ENCODE data around the gene CD47.

The CD47 gene

GRCh38 chr3:108013141-108014055 lies 77.4 kb downstream of the CD47 start:
- DNase-seq (ENCODE audit: low read depth) = no peak

- DNase-seq (ENCODE audit: low read depth) = no peak
Observed at GRCh38 chr3:108012304-108012703, 78.5 kb downstream of the CD47 start.

DNA sequence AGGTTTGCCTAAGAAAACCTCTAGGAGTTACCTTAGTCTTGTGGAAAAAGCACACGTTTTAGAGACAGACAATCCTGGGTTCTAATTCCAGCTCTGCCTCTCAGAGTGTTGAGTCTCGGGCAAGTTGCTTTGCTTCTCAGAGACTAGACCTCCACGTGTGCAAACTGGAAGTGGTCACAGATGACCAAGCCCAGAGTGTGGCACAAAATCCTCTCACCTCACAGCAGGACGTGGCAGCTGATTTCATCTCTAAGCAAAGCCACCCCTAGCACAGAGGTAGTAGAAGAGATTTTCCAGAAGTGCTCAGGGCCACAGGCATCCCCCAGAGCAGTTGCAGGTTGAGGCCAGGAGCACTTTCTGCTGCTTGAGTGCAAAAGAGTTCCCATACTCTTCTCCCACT lies 79.2 kb downstream of the CD47 start:
- no peak for DNase-seq (ENCODE audit: low read depth)

DNA sequence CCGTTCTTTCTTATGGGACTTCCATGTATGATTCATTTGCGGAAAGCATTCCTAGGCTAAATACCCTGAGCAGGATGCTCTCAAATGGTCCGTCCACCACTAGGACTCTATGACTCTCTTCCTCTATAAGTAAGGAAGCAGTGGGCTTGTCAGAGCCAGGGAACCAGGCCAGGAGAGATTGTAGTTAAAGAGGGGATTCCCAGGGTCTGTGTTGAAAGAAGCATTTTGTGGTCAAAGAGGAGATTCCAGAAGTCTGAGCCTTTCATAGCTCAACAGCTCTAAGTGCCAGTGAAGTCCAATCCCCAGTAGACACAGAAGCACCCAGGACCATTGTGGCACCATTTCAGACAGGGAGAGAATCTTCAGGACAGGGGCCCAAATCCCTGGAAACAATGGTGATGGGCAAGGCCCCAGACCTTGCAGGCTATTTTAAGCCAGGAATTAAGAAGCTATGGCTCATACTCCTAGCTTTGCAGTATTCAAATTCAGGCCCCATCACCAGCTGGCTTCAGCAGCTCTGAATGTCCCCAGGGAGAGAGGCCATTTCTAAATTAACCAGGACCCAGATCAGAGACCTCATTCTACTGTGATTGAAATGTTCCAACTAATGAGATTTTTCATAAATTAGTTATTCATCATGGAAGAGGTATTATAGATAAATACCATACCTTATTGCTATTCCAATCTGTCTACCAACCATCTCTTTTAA lies 81.7 kb downstream of the CD47 start:
- no peak for DNase-seq (ENCODE audit: low read depth)

DNA sequence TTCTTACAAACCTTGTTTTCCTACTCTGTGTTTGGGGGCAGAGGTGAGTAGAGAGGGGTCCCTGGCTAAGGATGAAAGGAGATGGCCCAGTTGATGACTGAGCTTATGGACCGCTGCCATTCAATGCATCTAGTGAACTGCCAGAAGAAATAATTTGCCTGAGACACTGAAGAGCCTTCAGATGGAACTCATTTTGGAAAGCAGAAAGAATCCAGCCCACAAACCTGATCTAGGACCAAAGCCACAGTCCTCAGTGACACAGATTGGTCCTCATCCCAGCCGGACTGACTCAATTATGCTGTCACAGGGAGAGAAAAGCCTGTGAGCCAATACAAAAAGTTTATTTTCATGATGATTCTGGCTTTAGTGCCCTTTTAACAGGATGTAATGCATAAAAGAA lies 82.7 kb downstream of the CD47 start:
- DNase-seq (ENCODE audit: low read depth) = no peak

DNA sequence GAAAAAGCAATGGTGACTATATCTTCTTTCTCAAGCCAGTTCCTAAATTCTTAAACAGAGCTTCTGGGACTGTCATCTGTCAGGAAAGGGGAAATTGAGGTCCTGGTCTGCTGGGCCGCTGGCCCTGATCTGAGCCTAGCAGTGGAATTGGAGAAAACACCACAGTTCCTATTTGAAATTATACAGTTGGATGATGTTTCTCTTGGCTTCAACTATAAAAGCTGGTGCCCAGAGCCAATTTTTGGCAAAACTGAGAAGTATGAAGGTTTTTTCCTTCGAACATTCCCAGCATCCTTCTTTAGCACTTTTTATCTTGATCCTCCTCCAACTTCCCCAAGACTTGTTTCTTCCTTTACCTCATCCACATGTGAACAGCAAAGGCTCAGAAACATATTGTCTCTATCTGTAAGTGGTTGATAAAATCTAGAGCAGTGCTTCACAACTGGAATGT lies 83.9 kb downstream of the CD47 start:
- no peak for DNase-seq (ENCODE audit: low read depth)

- no peak for DNase-seq (ENCODE audit: low read depth)
Observed at GRCh38 chr3:108006077-108006771, 84.6 kb downstream of the CD47 start.

DNA sequence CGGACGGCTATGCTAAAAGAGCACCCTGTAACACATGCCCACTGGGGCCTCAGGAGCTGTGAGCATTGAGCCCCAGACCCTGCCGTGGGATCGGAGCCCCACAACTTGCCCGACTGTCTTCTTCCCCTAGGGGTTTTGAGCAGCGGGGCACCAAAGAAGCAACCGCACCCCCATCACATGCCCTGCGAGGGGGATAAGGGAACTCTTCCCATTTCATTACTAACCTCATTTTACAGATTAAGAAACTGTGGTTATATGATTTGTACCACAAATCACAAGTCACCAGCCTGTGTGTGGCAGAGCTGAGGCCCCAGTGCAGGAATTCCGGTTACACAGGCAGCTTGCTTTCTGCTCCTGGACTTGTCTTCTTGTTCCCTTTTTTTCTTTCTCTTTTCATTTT lies 86.2 kb downstream of the CD47 start:
- no peak for DNase-seq (ENCODE audit: low read depth)

DNA sequence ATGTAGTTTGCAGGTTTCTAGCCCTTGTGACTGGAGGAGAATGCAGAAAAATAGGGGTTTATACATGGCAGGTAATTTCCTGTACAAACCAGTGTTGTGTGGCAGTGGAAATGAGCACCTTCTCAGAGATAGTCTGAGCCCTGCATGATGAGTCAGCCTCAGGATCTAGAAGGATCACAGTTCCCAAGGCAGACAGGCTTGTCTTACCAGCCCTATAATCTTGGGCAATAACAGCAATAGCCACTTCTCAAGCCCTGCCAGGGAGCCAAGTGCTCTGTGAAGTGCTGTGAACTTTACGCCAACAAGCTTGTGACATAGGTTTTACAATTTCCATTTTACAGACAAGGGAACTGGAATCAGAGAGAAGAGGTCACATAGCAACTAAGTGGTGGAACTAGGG lies 89.4 kb downstream of the CD47 start:
- no peak for DNase-seq (ENCODE audit: low read depth)

DNA sequence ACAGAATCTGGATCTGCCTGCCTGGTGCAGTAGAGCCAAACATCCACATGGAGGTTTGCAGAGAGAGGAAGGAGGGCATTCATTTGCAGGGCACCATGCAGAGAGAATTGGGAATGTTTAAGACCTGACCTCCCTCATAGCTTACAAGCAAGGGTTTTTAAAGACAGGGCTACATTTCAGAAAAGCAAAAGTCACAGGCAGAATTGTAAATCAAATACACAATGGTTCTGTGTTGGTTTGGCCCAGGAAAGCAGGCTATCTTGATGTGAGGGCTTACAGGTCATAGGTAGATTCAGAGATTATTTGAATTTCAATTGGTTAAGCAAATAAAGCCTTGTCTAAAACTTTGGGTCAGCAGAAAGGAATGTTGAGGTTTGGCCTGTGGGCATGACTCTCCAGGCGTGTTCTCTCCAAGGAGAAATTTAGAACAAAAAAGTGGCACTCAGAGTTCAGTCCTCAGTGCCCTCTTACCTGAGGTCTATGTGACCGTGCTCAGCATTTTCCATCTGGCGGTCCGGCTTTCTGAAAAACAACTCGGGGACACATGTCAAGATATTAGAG lies 91.5 kb downstream of the CD47 start:
- DNase-seq (ENCODE audit: low read depth) = no peak

DNA sequence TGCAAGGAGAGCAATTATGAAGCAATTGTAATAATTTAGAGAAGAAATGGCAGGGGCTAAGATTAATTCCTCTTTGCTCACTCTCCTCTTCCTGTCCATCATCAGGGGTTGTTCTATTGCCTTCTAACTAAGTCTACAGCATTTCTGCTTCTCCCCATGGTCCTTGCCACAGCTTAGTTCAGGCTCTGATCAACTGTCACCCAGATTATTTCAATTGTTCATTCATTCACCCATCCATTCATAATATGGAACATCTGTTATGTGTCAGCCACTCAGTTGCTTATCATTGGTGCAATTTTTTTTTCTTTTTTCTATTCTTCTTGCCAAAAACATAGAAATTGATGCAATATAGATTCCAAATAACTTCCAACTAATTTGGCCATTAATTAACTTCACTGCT lies 93.2 kb downstream of the CD47 start:
- no peak for DNase-seq (ENCODE audit: low read depth)

DNA sequence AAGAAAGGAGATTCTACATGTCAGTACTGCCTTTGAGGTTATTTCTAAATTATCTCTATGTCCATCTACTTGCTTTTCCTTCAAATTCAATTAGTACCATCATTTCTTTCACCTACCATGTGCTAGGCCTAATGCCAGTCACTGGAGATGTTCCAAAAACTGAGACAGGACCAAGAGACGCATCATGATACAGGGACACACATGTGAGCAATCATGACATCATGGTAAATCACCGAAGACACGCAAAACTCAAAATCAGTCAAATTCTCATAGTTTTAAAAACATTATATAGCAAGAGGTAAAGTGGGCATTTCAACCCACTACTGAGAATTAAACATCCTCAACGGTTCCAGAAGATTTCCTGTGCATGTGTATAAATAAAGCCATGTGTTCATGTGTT lies 95.0 kb downstream of the CD47 start:
- no peak for DNase-seq (ENCODE audit: low read depth)

DNA sequence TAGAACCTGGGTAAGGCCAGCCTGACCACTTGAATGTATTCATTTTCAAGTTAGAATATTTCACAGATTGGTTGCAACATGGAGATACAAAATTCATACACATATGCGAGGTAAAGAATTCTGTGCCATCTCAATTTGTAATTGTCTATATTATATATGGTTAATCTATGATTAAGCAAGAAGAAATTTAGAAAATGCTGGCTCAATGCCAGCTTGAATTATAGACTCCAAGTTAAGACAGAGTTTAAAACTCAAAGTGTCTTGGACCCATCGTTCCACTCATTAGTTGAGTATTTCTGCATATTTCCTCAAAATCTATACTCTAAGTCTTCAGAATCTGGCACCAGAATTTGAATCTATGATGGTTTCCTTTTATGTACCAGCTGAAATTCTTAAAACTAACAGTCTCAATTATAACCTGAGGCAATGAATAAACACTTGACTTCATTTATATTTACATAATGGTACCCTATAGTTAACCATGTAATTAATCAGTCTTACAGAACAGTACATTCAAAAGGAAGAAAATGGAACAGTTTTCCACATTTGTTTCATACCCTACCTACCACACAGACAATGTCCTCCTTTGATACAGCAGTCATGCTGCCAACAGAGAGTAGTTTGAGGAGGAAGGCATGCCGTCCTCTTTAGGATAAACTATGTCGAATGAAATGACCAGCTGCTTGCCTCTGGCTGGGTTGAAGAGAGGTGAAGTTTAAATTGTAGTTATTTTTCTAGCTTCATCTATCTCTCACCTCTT lies 95.7 kb downstream of the CD47 start:
- no peak for DNase-seq (ENCODE audit: low read depth)

DNA sequence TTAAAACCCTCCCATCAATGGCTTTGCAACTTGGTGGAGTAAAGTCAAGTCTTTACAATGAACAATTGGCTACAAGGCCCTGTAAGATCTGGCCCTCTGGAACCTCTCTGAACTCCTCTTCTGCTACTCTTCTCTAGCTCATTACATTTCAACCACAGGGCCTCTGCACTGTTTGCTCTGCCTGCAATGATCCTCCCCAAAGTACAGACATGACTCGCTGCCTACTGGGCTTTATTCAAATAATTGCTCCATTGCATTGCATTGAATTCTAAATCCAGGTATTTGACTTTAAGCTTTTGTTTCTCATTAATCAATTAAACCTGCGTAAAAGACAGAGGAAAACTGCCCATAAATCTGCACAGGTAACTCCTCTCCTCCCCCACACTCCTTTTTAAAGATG lies 96.7 kb downstream of the CD47 start:
- no peak for DNase-seq (ENCODE audit: low read depth)

DNA sequence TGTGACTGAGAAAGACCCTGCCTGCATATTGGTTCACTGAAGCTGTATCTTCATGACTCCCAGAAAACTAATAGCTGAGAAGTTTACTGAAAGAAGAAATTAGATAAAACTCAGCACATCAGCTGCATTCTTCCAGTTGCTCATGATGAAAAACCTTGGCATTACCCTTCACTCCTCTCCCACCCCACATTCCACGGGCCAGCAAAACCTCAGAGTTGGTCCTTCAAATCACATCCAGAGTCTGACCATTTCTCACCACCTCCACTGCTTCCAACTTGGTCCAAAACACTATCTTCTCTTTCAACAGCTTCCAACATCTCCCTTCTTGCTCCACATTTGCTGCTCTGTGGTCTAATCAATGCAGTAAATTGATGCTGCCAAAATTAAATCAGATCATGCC lies 97.1 kb downstream of the CD47 start:
- no peak for DNase-seq (ENCODE audit: low read depth)

Measured in activated T-cell treated with anti-CD3 and anti-CD28 coated beads for 24 hours (primary cell).